ENCODE measurements around the gene HIPK4.

Gene HIPK4

DNA sequence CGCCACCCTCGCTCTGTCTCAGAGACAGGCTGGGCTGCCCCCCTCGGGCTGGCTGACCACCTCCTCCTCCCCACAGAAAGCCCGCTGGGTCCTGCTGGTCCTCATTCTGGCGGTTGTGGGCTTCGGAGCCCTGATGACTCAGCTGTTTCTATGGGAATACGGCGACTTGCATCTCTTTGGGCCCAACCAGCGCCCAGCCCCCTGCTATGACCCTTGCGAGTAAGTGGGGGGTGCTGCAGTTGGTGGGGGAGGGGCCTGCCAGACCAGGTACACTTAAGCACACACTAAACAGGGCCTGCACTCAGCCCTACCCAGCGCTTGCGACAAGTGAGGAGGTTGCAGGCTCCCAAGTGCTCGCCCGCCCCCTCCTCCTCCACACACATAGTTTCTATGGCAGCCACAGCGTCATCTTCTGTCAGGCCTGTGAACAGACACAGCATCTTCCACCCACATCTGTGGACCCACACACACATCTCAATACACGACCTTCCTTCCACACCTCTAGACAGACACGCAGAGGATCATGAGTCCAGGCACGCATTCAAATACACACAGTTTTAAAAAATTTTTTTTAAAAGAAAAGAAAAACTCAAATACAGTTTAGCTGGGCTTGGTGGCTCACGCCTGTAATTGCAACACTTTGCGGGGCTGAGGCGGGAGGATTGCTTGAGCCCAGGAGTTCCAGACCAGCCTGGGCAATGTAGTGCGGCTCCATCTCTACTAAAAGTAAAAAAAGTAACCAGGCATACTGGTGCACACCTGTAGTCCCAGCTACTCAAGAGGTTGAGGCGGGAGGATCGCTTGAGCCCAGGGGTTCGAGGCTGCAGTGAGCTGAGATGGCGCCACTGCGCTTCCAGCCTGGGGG, 23.1 kb downstream of the HIPK4 start:
- POLR2A ChIA-PET = interaction anchor here (0.6 kb wide), 1 partner anchor 86 kb away, joined by 4 read pairs; no protein-coding TSS in a partner anchor
- peak overlapping the region; percentile 66 for H3K4me3 ChIP-seq (ENCODE audit: low read depth, low read length)
- TF ChIP-seq CTCF (IDR thresholded peaks at IDR 0.05; ENCODE audit: insufficient read depth, low read length, missing control alignments) = no peak
- no peak for DNase-seq (ENCODE audit: low read depth, low spot score)
- CTCF ChIA-PET = interaction anchor here (0.8 to 3.4 kb wide), 2 partner anchors 11 to 83 kb away, joined by 3 to 17 read pairs; no protein-coding TSS in a partner anchor

- ChIA-PET CTCF (interaction anchor here (0.8 to 3.4 kb wide), 3 partner anchors 10 to 225 kb away, joined by 3 to 17 read pairs (median 3); no protein-coding TSS in a partner anchor), POLR2A (interaction anchor here (0.6 to 1.0 kb wide), 4 partner anchors 8 to 87 kb away, joined by 3 to 4 read pairs (median 3); no protein-coding TSS in a partner anchor)
- H3K4me3 ChIP-seq (ENCODE audit: low read depth, low read length) = peak overlapping the region; percentile 66
- no peak for DNase-seq (ENCODE audit: low read depth, low spot score)
- TF ChIP-seq CTCF (IDR thresholded peaks at IDR 0.05; ENCODE audit: insufficient read depth, low read length, missing control alignments) = no peak
These were observed 24.2 kb downstream of the HIPK4 start for GRCh38 chr19:40365613-40366401.

DNA sequence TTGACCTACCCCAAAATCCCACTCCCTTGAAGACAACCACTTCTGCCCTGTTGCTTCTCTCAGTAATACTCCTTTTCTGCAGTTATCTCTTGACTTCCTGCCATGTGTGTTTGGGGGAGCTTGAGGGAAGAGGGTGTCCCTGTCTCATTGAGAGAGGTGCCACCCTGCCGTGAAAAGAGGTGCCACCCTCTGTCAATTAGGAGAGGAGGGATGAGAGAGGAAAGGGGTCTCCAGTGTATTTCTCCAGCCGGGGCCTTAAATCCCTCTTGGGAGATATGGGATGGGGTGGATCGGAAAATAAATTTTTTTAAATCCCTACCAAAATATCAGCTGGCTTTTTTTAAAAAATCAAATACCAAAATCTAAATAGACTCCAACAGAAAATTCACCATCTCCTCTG, 25.0 kb downstream of the HIPK4 start:
- TF ChIP-seq CTCF (IDR thresholded peaks at IDR 0.05; ENCODE audit: insufficient read depth, low read length, missing control alignments) = no peak
- CTCF ChIA-PET = interaction anchor here (1.1 to 3.4 kb wide), 3 partner anchors 9 to 225 kb away, joined by 3 to 17 read pairs (median 5); no protein-coding TSS in a partner anchor
- no peak for DNase-seq (ENCODE audit: low read depth, low spot score)
- POLR2A ChIA-PET = interaction anchor here (0.5 to 1.0 kb wide), 4 partner anchors 9 to 58 kb away, joined by 3 to 4 read pairs (median 3); partner anchors contain the start of genes C19orf47 and PLD3
- no peak overlapping the region for H3K4me3 ChIP-seq (ENCODE audit: low read depth, low read length)

GRCh38 chr19:40363069-40363468, 26.9 kb downstream of the HIPK4 start:
- no peak overlapping the region for H3K4me3 ChIP-seq (ENCODE audit: low read depth, low read length)
- POLR2A ChIA-PET = no interaction called here
- no peak for DNase-seq (ENCODE audit: low read depth, low spot score)
- CTCF ChIA-PET = no interaction called here
- TF ChIP-seq CTCF (IDR thresholded peaks at IDR 0.05; ENCODE audit: insufficient read depth, low read length, missing control alignments) = no peak

GRCh38 chr19:40362160-40362559, 27.8 kb downstream of the HIPK4 start:
- no peak for DNase-seq (ENCODE audit: low read depth, low spot score)
- TF ChIP-seq CTCF (IDR thresholded peaks at IDR 0.05; ENCODE audit: insufficient read depth, low read length, missing control alignments) = no peak
- ChIA-PET POLR2A (no interaction called here), CTCF (no interaction called here)
- H3K4me3 ChIP-seq (ENCODE audit: low read depth, low read length) = no peak overlapping the region
